Breast epithelium (tissue), 3 donors: ENCODE data around the gene DHX57.

ENCODE experiments used
- POLR2A ChIP-seq: fragments of 450-650 bp; IDR thresholded peaks from one replicate; pipeline ENCODE4 v1.6.1; 2016; ENCODE audit warnings: antibody characterized with exemption, mild to moderate bottlenecking, moderate library complexity
- TF ChIP-seq, protein P1 (sequence below), 3 donors: fragments of 450-650 bp; IDR thresholded peaks; one replicate each; pipeline ENCODE4 v1.5.1; 2016 to 2017; ENCODE audit warnings: antibody characterized with exemption in 3 of 3, mild to moderate bottlenecking in 3 of 3, moderate library complexity in 3 of 3

DNA sequence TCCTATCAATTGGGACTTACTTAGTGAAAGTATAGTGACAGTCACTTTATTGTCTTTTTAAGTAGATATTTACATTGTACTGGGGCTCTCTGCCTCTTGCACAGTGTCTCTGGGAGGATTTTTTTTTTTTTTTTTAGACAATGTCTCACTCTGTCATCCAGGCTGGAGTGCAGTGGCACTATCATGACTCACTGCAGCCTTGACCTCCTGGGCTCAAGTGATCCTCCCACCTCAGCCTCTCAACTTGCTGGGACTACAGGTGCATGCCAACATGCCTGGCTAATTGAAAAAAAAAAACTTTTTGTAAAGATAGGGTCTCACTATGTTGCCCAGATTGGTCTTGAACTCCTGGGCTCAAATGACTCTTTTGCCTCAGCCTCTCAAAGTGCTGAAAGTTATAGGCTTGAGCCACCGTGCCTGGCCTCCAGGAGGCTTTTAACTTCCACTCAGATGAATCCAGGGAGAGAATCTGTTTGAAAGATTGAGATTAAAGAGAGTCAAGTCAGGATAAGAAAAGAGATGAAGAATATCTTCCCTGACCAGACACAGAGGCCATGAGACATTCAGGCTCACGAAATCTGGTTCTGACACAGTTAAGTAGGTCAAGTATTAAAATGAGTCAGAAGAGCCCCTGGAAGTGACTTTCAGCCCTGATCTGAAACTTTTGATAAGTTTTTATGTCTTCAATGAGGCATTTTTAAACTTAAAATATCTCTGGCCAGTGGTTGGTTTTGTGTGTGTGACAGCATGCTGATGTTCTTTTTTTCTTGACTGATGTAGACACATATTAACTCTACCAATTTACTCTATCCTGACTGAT is 32.2 kb upstream of the DHX57 start:
- TF ChIP-seq, protein P1, sequence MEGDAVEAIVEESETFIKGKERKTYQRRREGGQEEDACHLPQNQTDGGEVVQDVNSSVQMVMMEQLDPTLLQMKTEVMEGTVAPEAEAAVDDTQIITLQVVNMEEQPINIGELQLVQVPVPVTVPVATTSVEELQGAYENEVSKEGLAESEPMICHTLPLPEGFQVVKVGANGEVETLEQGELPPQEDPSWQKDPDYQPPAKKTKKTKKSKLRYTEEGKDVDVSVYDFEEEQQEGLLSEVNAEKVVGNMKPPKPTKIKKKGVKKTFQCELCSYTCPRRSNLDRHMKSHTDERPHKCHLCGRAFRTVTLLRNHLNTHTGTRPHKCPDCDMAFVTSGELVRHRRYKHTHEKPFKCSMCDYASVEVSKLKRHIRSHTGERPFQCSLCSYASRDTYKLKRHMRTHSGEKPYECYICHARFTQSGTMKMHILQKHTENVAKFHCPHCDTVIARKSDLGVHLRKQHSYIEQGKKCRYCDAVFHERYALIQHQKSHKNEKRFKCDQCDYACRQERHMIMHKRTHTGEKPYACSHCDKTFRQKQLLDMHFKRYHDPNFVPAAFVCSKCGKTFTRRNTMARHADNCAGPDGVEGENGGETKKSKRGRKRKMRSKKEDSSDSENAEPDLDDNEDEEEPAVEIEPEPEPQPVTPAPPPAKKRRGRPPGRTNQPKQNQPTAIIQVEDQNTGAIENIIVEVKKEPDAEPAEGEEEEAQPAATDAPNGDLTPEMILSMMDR (IDR thresholded peaks at IDR 0.05): no peak
- TF ChIP-seq POLR2A: no peak
